Hematopoietic multipotent progenitor cell treated with erythropoietin and hydrocortisone succinate and interleukin-3 and kit ligand, for 15 days (in vitro differentiated cells): ENCODE measurements around the gene CCDC86.
A peak's percentile ranks its signal among the peaks of the same experiment; 100 is the strongest.

Source experiments
- DNase-seq: peaks from one replicate; pipeline ENCODE4 v3.0.0-alpha.2; 2015; ENCODE audit warnings: low spot score

CCDC86 gene

DNA sequence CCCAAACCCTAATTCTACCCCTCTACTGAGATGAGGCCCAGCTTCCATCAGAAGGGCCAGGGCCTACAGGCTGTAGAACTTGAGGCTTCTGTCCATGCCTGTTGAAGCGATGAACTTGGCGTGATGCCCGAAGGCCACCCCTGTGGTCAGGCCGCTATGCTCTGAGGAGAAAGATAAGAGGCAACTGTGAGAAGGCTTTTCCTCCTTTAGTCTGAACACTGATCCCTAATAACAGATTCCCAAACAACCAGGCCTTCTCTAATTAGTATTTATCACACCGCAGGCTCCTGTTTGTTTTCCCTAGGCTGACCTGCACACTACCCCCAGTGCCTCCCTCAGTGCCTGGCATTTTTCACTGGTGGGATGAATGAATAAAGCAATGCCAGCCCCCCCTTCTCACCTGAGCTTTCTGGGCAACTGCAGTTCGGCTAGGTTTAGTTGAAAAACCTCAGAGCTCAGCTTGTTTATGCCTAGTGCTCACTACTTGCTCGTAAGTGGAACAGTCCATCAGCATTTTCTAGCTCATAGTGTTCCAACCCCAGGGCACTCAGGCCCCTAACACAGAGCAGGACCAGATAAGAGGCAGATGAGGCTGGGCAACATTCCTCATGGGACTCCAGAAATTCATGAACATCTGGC lies 49.3 kb downstream of the CCDC86 start:
- peak; percentile 45 for DNase-seq

GRCh38 chr11:60895687-60896086 lies 53.8 kb downstream of the CCDC86 start:
- no peak for DNase-seq

GRCh38 chr11:60897496-60897895 lies 55.6 kb downstream of the CCDC86 start:
- no peak for DNase-seq

DNA sequence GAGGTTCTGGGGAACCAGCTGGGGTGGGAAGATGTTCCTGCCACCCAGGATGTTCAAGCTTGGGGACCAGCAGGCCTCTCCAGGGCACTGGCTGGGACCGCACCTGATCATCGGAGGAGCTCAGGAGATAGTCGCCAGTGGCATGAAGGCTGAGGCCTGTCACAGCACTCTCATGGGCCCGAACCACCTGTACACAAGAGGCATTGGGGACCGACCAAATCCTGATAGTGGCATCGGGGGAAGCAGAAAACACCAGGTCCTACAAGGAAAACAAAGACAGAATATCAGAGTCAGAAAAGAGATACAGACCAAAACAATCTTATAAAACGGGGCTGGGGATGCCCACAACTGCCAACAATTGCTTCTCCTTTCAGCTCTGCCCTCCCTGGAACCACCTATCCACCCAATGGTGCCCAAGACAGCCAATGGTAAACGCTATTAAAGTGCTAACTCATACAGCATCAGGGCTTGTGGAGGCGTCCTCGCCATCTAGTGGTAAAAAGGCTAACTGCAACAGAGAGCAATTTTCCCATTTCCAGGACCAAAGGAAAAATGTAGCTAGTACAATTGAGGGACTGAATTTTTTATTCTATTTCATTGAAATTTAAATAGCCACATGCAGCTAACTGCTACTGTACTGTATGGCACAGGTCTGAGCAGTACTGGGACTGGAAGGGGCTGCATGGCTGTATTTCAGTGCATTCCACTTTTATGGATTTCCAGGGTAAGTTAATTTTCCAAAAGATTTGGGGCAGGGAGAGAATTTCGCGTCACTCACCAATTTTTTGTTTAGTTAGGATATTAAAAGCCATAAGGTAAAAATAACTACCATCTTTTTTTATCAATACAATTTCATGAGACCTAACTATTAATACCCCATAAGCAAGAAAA lies 57.4 kb downstream of the CCDC86 start:
- DNase-seq: peak; percentile 84

DNA sequence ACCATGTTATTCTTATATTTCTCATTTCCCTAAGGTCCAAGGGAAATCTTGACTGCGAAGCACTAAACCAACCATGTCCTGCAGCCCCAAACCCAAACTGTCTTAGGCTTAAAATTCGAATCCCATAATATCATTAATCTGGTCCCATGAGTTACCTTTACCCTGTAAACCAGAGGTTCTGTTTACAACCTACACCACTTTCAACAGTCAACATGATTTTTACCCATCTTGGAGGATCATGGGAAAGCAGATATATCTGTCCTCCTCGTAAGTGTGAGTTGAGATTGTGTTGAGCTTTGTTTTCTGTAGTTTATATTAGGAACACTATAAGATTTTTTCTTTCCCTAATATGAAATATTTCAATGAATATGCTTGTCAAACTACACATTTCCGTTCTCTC lies 58.1 kb downstream of the CCDC86 start:
- DNase-seq: no peak
